C4-2B (cell line): ENCODE results near the gene TIGAR.

Source experiments
- H3K27ac ChIP-seq: fragments of 450-650 bp; 2 replicates; pipeline ENCODE4 v1.5.1; 2017
- ZFX ChIP-seq: fragments of 450-650 bp; IDR thresholded peaks from 2 replicates; pipeline ENCODE4 v1.6.1; 2017
- TF ChIP-seq, protein P1 (sequence below): fragments of 450-650 bp; conservative IDR thresholded peaks from 2 replicates; pipeline ENCODE4 v1.5.1; 2017; ENCODE audit warnings: mild to moderate bottlenecking

Gene TIGAR

DNA sequence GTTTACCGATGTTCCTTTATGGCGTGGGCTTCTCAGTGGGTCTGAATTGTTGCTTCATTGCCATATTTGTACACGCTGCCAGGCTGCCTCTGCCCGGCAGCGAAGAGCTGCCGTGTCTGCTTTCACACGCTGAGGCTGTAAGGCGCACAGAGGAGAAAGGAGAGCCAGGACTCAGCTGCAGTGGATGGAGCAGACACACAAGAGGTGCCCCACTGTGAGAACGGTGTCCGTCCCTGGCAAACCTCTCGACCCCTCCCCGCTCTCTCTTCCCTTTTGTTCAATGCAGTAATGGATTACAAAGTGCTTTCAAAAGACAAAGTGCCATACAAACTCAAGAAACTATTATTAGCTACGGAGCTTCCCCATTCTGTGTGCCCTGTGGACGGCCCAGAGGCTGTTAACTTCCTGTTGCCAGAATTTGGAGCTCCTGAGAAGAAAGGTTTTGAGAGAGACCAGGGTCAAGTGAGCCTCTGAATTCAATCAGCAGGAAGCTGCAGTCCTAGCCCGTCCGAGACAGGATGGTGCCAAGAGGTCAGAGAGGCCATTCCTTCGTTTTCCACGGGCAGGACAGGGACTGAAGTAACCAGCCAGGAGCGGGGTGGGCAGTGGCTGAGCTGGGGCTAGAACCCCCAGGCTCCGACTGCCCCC lies 31.7 kb upstream of the TIGAR start:
- TF ChIP-seq, protein P1, sequence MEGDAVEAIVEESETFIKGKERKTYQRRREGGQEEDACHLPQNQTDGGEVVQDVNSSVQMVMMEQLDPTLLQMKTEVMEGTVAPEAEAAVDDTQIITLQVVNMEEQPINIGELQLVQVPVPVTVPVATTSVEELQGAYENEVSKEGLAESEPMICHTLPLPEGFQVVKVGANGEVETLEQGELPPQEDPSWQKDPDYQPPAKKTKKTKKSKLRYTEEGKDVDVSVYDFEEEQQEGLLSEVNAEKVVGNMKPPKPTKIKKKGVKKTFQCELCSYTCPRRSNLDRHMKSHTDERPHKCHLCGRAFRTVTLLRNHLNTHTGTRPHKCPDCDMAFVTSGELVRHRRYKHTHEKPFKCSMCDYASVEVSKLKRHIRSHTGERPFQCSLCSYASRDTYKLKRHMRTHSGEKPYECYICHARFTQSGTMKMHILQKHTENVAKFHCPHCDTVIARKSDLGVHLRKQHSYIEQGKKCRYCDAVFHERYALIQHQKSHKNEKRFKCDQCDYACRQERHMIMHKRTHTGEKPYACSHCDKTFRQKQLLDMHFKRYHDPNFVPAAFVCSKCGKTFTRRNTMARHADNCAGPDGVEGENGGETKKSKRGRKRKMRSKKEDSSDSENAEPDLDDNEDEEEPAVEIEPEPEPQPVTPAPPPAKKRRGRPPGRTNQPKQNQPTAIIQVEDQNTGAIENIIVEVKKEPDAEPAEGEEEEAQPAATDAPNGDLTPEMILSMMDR: no peak
- TF ChIP-seq ZFX: no peak
- H3K27ac ChIP-seq: no peak overlapping the region

DNA sequence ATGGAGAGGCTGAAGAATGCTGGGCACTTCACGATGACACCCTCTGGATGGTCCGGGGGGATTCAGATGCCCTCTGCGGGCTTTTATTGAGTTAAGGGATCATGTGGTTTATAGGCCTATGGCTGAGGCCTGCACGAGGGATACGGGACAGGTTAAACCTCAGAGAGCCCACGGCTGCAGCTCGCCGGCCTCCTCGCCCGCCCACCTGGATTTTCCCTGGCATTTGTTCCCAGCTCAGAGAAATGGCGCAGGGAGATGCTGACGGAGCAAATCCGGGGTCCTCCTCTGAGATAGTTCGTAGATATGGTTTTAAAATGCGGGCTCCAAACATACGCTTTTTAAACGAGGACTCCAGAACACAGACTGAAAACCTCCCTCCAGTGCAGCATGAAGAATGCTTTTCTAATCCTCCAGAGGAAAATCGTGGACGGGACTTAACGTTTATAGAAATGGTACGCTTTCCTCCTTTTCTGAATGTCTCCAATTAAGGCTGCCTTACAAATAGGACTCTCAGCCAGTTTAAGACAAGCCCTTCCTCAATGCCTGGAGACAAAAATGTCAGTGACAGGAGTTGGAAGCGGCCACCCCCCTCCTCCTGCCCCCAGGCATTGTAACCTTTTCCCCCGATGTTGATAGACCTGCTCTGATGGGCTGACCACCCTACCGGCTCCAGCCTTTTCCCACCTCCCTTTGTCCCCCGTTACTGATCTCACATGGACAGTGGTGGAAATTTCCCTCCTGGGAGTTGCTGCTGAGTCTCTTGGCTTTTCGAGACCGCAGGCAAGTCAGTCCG lies 30.8 kb upstream of the TIGAR start:
- TF ChIP-seq ZFX: no peak
- TF ChIP-seq, protein P1: no peak
- no peak overlapping the region for H3K27ac ChIP-seq

DNA sequence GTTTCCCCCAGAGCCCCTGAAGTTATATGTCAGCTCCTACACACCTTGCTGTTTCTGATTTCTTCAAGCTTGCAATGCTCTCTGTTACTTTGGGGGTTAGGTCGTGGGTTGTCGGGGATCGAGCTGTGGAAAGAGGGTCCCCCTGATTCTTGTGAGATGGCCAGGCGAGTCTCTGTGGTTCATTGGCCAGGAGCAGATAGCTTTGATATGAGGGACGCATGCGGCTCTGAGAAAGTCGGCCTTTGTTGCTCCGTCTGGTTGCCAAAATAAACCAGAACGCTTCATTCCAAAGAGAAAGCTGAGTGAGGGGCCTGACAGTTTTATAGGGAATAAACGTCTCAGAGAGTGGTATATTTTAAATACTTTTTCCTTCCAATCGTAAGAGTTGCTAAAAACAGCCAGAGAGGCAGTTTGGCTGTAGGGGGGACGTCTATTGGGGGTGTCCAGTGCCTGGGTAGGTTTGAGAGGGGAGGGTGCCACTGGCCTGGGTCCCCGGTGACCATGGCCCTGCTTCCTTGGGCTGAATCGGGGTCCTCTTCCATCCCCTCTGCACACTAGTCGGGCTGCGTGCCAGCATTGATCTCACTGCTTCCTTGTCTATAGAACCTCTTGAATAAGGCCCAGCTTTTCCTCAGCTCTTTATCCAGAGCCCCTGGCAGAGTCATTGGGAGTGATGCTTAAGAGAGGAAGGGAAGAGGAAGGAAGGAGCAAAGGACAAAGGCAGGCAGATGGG lies 28.5 kb upstream of the TIGAR start:
- TF ChIP-seq ZFX: no peak
- TF ChIP-seq, protein P1: no peak
- H3K27ac ChIP-seq: no peak overlapping the region

DNA sequence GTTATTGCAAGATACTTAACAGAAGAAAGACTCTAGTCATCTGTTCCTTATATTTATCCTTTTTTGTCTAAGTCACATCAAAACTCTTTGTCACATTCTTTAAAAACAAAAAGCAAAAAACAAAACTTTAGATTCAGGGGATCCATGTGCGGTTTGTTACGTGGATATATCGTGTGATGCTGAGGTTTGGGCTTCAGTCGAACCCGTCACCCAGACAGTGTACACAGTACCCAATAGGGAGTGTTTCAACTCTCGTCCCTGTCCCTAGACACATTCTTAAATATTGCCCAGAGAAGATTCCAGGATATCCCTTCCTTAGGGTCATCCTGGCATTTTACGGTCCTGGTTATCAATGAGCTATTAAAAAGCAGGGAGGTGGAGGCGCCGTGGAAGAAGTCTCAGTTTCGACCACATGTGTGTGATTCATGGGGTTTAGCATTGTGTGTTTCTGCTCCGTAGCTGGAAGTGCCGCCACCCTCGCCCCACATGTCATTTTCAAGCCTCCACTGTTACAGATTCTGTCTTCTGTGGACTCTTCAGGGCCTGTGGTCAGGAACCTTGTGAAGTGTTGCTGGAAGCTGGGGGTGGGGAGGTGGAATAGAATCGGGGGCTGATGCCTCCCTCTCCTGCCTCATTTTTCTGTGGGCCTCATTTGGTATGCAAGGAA lies 27.6 kb upstream of the TIGAR start:
- TF ChIP-seq ZFX: no peak
- TF ChIP-seq, protein P1: no peak
- H3K27ac ChIP-seq: no peak overlapping the region

DNA sequence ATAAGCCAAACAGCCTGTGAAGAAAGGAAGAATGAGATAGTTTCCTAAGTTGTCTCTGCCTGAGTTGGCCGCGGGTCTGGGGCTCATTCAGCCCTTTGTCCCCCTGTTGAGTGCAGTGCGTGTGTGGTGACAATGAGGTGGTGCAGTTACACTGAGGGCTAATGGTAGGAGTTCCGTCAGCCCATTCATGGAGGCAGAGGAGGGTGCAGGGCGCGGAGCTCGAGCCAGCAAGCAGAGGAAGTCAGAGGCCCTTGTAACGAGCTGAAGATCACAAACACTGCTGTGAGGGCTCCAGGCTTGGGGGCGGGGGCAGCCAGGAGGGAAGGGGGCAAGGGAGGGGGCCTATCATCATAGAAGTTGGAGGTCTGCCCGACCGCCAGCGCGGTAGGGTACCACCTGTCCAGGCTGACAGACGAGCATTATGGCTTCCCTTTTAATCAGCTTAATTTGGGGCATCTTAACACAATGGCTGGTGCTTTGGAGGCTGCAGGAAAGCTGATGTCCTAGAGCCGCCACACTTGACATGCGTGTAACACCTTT lies 27.0 kb upstream of the TIGAR start:
- no peak overlapping the region for H3K27ac ChIP-seq

DNA sequence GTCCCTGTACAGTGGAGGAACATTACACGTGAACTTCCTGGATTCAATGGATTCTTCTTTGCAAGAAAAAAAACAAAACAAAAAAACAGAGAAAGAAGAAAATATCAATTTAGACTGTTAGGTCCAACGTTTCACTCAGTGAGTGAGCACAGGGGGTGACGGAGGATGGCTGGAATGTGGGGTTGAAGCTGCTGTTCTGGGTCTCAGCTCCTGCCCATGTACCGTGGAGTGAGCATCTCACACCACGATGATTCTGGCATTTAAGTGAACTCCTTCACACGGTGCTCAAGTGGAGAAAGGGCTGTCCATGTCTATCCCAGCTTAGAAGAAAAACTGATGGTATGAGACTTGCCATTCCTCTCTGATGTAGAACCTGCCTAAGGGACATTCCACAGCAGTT lies 24.3 kb upstream of the TIGAR start:
- H3K27ac ChIP-seq: no peak overlapping the region
- TF ChIP-seq, protein P1: no peak
- TF ChIP-seq ZFX: no peak

More for the DNA sequence above, 27.0 kb upstream of the TIGAR start:
- TF ChIP-seq ZFX: no peak
- TF ChIP-seq, protein P1: no peak
